ENCODE data around the gene CACNA1F.

CACNA1F gene

GRCh38 chrX:49172280-49172780 lies 60.8 kb downstream of the CACNA1F start:
- peak; percentile 37 for DNase-seq

GRCh38 chrX:49171752-49172279 lies 61.3 kb downstream of the CACNA1F start, which contains the start of gene PLP2:
TSS of gene PLP2 (plus strand) at chrX:49171898. CDS start at chrX:49172001, 103 bp downstream.
- DNase-seq = no peak

- no peak for DNase-seq
These were observed 65.4 kb downstream of the CACNA1F start for GRCh38 chrX:49167740-49168108.

GRCh38 chrX:49166914-49167739 lies 66.0 kb downstream of the CACNA1F start:
- DNase-seq = no peak

GRCh38 chrX:49165901-49166881 lies 66.9 kb downstream of the CACNA1F start:
- DNase-seq = peak; percentile 90

- DNase-seq = no peak
These were observed 68.4 kb downstream of the CACNA1F start for GRCh38 chrX:49164589-49165360.

- DNase-seq = peak; percentile 62
These were observed 69.4 kb downstream of the CACNA1F start for GRCh38 chrX:49163555-49164419.

GRCh38 chrX:49162620-49163019 lies 70.5 kb downstream of the CACNA1F start, which contains the start of gene MAGIX:
TSS of gene MAGIX (plus strand) at chrX:49162758. CDS start at chrX:49162890, 132 bp downstream.
- DNase-seq = no peak

- no peak for DNase-seq
These were observed 71.5 kb downstream of the CACNA1F start for GRCh38 chrX:49161632-49162031.

GRCh38 chrX:49160908-49161307 lies 72.2 kb downstream of the CACNA1F start:
- no peak for DNase-seq

- no peak for DNase-seq
These were observed 75.9 kb downstream of the CACNA1F start for GRCh38 chrX:49157194-49157593.

GRCh38 chrX:49155900-49156837 lies 77.0 kb downstream of the CACNA1F start:
- peak; percentile 67 for DNase-seq

- DNase-seq = peak; percentile 39
These were observed 77.8 kb downstream of the CACNA1F start for GRCh38 chrX:49155243-49155899.
